Upper lobe of left lung (tissue), 6 donors: ENCODE measurements around the gene PLOD1. TPM values are rescaled to one million over a fixed set of nuclear protein-coding genes. Genes with fewer than 3 reads are reported as not detected.
"Not testable (repeated sequence)": the region's sequence is repeated elsewhere in the genome, so short reads cannot be mapped to it uniquely, and the experiment has no call there.

Experiments
- ATAC-seq, 2 donors: fragments of 200-7000 bp; cut with Tn5 transposase; one replicate each; pipeline ENCODE4 v1.9.1; 2022; ENCODE audit warnings: mild to moderate bottlenecking in 2 of 2, moderate library complexity in 2 of 2; ENCODE audit not compliant: low FRiP score in 2 of 2
- DNase-seq, 2 donors: peaks; one replicate each; pipeline ENCODE4 v3.0.0-alpha.2; 2019 to 2020
- H3K27ac ChIP-seq, 4 donors: fragments of 200-600 bp; sonication (generic); one replicate each; pipeline ENCODE4 v1.5.1; 2016 to 2019
- H3K27me3 ChIP-seq, 4 donors: fragments of 200-600 bp; sonication (generic); one replicate each; pipeline ENCODE4 v1.5.1; 2017 to 2019
- H3K36me3 ChIP-seq, 4 donors: fragments of 200-600 bp; sonication (generic); one replicate each; pipeline ENCODE4 v1.5.1; 2016 to 2019
- H3K4me1 ChIP-seq, 4 donors: fragments of 200-600 bp; sonication (generic); one replicate each; pipeline ENCODE4 v1.5.1; 2018 to 2019
- H3K4me3 ChIP-seq, 4 donors: fragments of 200-600 bp; sonication (generic); one replicate each; pipeline ENCODE4 v1.5.1; 2017 to 2019; ENCODE audit warnings: mild to moderate bottlenecking in 2 of 4, moderate library complexity in 1 of 4
- H3K9me3 ChIP-seq, 4 donors: fragments of 200-600 bp; sonication (generic); one replicate each; pipeline ENCODE4 v1.5.1; 2018 to 2019
- CTCF ChIP-seq, 6 experiments: fragments of 450-650 bp in 4 of 6; fragments of 200-600 bp in 2 of 6; sonication (generic) in 2 of 6; IDR thresholded peaks; one replicate each; pipeline ENCODE4 v1.5.1; 2016 to 2019; ENCODE audit warnings: antibody characterized with exemption in 6 of 6
- EP300 ChIP-seq, 4 donors: sonication (generic); formaldehyde crosslinking; IDR thresholded peaks; one replicate each; pipeline ENCODE4 v1.5.1; 2017; ENCODE audit warnings: antibody characterized with exemption in 4 of 4, control low read depth in 2 of 4
- POLR2A ChIP-seq, 4 donors: fragments of 450-650 bp; IDR thresholded peaks; one replicate each; pipeline ENCODE4 v1.5.1; 2016 to 2017; ENCODE audit warnings: antibody characterized with exemption in 4 of 4, mild to moderate bottlenecking in 2 of 4
- POLR2AphosphoS5 ChIP-seq, 2 donors: sonication (generic); formaldehyde crosslinking; IDR thresholded peaks; one replicate each; pipeline ENCODE4 v1.5.1; 2017; ENCODE audit warnings: antibody characterized with exemption in 2 of 2
- WGBS, 2 donors: methylation state at CpG; one replicate each; pipeline ENCODE4 v1.1.5; 2017 to 2018; 5-methylcytosine and 5-hydroxymethylcytosine counted together
- total RNA-seq, 6 donors: library from RNA; depleted of rRNA in 4 of 6; stranded (reverse); fragments of >200 nt in 4 of 6; gene quantifications; one replicate each; pipeline versions ENCODE4 v1.1.0 to v1.2.1, GENCODE V29; 2016 to 2021
- donor health status: DM: no; HTN: no; CAD: no; lungs with moderate emphysema.
- donor health status: DM: no; HTN: yes; CAD: no; lungs with severe emphysema.

The PLOD1 gene
- total RNA-seq, 6 donors from 2014 or later, result 31.4 to 99.0 (median 52.8) TPM

GRCh38 chr1:11929849-11930248 is 4.7 kb upstream of the PLOD1 start:
- H3K27ac ChIP-seq, result peak overlapping the region; percentile 41 to 74 (median 64)
- peak in 1 of 2 donors; percentile 56 for DNase-seq
- no peak for ATAC-seq

GRCh38 chr1:11930571-11931445 is 3.7 kb upstream of the PLOD1 start:
- peaks cover 43 to 52% (median 47%) of the 10 kb centered on the region in 4 donors for H3K4me1 ChIP-seq
- no peak overlapping the region for H3K4me3 ChIP-seq
- TF ChIP-seq POLR2AphosphoS5 (IDR thresholded peaks at IDR 0.05), result peak in 1 of 2 donors; percentile 38
- TF ChIP-seq POLR2A (IDR thresholded peaks at IDR 0.05), result no peak
- TF ChIP-seq CTCF (IDR thresholded peaks at IDR 0.05), result no peak
- no peak for TF ChIP-seq EP300 (IDR thresholded peaks at IDR 0.05)
- H3K9me3 ChIP-seq, result no peaks in the 10 kb centered on the region
- no peaks in the 10 kb centered on the region for H3K27me3 ChIP-seq
- DNase-seq (no peak), ATAC-seq (no peak)
- H3K36me3 ChIP-seq, result no peaks in the 10 kb centered on the region
- peak overlapping the region in 2 of 4 donors; percentile 69 to 74 for H3K27ac ChIP-seq
- WGBS, 2 donors, result 41 to 48% methylated on average over 7 of the region's 7 CpGs

More at GRCh38 chr1:11929849-11930248, 4.7 kb upstream of the PLOD1 start:
- H3K27me3 ChIP-seq, result no peaks in the 10 kb centered on the region
- no peak overlapping the region for H3K4me3 ChIP-seq
- H3K9me3 ChIP-seq, result no peaks in the 10 kb centered on the region
- H3K36me3 ChIP-seq, result no peaks in the 10 kb centered on the region
- WGBS, 2 donors, result 1 to 5% methylated on average over 5 of the region's 5 CpGs
- TF ChIP-seq POLR2AphosphoS5 (IDR thresholded peaks at IDR 0.05) (peak; percentile 21 to 53), CTCF (IDR thresholded peaks at IDR 0.05) (no peak), EP300 (IDR thresholded peaks at IDR 0.05) (no peak), POLR2A (IDR thresholded peaks at IDR 0.05) (no peak)
- H3K4me1 ChIP-seq, result peaks cover 37 to 49% (median 43%) of the 10 kb centered on the region in 4 donors

GRCh38 chr1:11931845-11932244 is 2.7 kb upstream of the PLOD1 start:
- no peaks in the 10 kb centered on the region for H3K27me3 ChIP-seq
- WGBS, 2 donors, result 90 to 91% methylated on average over 10 of the region's 10 CpGs
- DNase-seq, result no peak
- H3K4me1 ChIP-seq, result peaks cover 43 to 53% (median 48%) of the 10 kb centered on the region in 4 donors
- H3K27ac ChIP-seq, result peak overlapping the region in 2 of 4 donors; percentile 4 to 69
- no peaks in the 10 kb centered on the region for H3K36me3 ChIP-seq
- no peaks in the 10 kb centered on the region for H3K9me3 ChIP-seq
- no peak for ATAC-seq
- no peak overlapping the region for H3K4me3 ChIP-seq
- TF ChIP-seq POLR2AphosphoS5 (IDR thresholded peaks at IDR 0.05) (no peak), POLR2A (IDR thresholded peaks at IDR 0.05) (no peak), EP300 (IDR thresholded peaks at IDR 0.05) (no peak), CTCF (IDR thresholded peaks at IDR 0.05) (no peak)

GRCh38 chr1:11935057-11935412 is 518 bp downstream of the PLOD1 start:
- H3K4me3 ChIP-seq, result peak overlapping the region; percentile 72 to 86 (median 76)
- H3K27me3 ChIP-seq, result no peaks in the 10 kb centered on the region
- no peaks in the 10 kb centered on the region for H3K9me3 ChIP-seq
- ATAC-seq (no peak), DNase-seq (no peak)
- peaks cover 0 to 12% (median 2%) of the 10 kb centered on the region in 4 donors for H3K36me3 ChIP-seq
- WGBS, 2 donors, result 11% methylated on average over 2 of the region's 2 CpGs
- peaks cover 35 to 48% (median 39%) of the 10 kb centered on the region in 4 donors for H3K4me1 ChIP-seq
- H3K27ac ChIP-seq, result peak overlapping the region; percentile 76 to 93 (median 86)
- TF ChIP-seq EP300 (IDR thresholded peaks at IDR 0.05) (no peak), POLR2AphosphoS5 (IDR thresholded peaks at IDR 0.05) (no peak), POLR2A (IDR thresholded peaks at IDR 0.05) (no peak), CTCF (IDR thresholded peaks at IDR 0.05) (no peak)

- H3K27me3 ChIP-seq, H3K9me3 ChIP-seq, ATAC-seq, H3K27ac ChIP-seq, DNase-seq: not testable (repeated sequence)
- Histone ChIP-seq H3K36me3 (peaks cover 0 to 15% (median 2%) of the 10 kb centered on the region in 4 donors), H3K4me1 (peaks cover 28 to 41% (median 33%) of the 10 kb centered on the region in 4 donors), H3K4me3 (peak overlapping the region in 1 of 4 donors; percentile 74)
- WGBS, 2 donors, result 90 to 94% methylated on average over 9 of the region's 10 CpGs
Observed at GRCh38 chr1:11935733-11936132, 1.2 kb downstream of the PLOD1 start.
